Ramos (cell line): ENCODE data around the gene CDH15.

Source experiments
- in situ Hi-C: fragments of 300-500 bp; cut with MboI; formaldehyde crosslinking; loops from one replicate; pipeline ENCODE4 v1.14.3; 2022; ENCODE audit warnings: low sequenced_read_pairs; ENCODE audit not compliant: unreplicated experiment

CDH15 gene

DNA sequence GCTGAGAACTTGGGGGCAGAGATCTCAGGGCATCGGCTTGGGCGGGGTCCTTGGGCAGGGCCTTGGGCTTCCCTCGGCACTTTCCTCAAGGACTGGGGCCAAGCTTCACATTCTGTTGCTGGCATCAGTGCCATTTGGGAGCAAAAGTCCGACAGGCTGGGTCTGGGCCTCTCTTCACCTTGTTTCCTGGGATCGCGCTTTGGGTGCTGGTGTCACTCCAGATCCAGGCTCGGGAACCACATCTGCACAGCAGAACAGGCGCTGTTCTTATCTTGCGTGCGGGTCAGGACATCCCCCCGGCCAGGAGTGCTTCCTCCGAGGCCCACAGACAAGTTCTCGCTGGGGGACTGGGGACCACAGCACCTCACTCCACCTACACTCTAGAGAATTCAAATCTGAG, 31.1 kb upstream of the CDH15 start:
- in situ Hi-C loops = no loop called here

- in situ Hi-C loops = no loop called here
Measured at GRCh38 chr16:89140981-89141883, 30.3 kb upstream of the CDH15 start.

GRCh38 chr16:89141884-89142267, 29.7 kb upstream of the CDH15 start:
- in situ Hi-C loops = no loop called here

- in situ Hi-C loops = no loop called here
Measured at GRCh38 chr16:89142474-89143195, 28.9 kb upstream of the CDH15 start.

DNA sequence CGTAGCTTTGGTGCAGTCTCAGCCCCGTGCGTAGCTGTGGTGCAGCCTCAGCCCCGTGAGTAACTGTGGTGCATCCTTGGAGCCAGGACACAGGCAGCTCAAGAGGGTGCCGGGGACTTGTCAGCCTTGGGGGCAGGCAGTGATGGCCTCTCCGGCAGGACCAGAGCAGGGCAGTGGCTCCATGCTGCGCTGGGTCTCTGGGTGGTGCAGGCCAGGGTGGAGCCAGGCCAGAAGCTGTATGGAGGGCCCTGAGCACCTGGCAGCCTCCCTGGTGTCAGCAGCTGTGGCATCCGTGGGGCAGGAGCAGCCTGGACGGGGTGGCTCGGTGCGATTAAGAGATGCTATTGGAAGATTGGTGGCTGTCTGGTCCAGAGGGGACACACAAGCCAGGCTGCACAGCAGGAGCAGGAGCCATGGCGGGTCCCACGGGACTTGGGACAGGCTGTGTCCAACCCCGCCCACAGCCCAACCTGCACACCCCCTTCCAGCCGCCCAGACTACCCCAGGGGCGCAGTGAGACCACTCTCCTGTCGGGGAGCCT, 28.3 kb upstream of the CDH15 start:
- in situ Hi-C loops = no loop called here

DNA sequence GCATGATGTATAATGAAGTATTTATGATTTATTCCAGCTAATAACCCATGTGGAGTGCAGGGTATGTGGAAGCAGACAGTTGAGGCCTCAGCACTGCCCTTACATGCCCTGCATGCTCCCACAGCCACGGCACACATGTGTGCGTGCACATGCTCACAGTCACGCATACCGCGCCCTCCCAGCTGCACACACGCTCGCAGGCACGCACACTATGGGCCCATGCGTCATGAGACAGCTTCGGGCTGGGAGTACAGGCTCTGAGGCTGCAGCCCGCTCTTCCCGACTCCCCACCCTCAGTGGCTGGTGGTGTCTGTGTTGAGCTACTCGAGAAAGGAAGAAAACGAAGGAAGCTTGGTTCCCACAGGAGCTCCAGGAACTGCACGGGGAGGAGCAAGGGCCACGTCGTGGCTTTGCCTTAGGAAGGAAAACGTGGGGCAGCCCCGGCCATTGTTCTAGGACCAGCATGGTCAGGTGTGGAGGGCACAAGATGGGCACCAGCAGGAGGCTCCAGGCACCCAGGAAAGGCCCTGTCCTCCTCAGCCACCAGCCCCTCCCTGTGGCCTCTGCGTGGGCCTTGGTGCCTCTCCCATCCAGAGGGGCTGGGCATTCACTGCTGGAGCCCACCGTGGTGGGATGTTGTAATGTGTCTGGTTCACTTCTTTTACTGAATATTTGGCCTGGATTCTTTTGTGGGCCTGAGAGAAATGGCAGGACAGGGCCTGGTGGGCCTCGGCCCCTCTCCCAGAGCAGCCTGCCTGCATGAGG, 27.5 kb upstream of the CDH15 start:
- in situ Hi-C loops = no loop called here

DNA sequence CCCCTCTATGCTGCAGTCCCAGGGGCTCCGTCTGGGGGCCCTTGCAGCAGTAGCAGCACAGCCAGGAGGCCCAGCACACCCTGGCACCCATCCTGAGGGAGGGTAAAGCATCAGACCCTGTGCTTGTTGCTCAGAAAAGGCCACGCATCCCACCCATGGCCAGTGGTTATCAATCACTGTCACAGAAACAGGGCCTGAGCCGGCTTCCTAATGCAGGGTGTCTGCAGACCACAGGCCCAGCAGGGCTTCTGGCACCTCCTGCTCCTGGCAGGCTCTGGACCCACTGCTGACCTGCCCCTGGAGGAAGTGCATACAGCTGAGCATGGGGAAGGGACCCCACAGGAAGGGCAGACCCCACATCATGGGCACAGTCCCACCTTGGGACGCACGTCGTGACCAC, 26.9 kb upstream of the CDH15 start:
- in situ Hi-C loops = no loop called here

DNA sequence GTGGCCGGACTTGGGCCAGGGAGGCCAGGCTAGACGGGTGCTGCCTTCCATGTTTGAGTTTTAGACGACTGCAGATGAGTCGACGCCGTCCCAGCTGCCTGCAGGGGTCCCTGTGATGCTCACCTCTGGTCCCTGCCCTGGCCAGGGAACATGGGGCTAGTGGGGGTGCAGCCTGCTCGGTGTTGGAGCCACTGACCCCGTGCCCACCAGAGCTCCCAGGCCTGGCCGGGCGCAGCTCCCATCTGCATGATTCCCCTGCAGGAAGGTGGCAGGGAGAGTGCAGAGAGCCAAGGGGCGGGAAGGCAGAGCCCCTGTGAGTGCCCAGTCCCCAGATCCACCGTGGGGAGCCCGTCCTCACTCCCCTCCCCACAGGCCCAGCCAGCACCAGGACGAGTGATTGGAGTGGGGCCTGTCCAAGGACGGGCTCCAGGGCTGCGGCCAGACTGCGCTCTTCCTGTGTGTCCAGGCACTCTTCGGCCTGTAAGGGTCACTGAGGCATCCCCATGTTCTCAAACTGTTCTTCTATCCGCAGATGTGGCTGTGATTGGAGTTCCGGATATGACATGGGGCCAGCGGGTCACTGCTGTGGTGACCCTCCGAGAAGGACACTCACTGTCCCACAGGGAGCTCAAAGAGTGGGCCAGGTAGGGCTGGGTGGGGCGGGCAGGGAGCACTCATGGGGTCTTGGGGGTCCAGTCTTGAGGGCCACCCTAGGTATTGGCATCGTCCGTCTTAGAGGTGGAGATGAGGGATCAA, 26.0 kb upstream of the CDH15 start:
- in situ Hi-C loops = no loop called here

GRCh38 chr16:89146211-89147005, 25.1 kb upstream of the CDH15 start:
- in situ Hi-C loops = no loop called here

- in situ Hi-C loops = no loop called here
Measured at GRCh38 chr16:89147085-89147817, 24.3 kb upstream of the CDH15 start.

DNA sequence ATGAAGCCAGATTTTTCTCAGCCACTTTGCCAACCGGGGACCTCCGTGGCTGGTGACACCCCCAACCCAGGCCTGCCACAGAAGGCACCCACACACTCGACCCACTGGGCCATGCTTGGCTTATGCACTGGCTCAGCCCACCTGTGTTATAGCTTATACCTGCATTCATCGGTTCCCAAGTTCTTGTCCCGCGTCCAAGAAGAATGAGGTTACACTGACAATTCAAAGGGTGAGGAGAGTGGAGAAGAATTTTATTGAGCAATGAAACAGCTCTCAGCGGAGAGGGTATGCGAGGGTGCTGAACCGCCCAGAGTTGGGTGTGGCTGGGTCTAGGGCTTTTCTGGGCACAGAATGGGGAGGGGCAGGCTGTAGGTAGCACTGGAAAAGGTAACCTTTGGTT, 22.2 kb upstream of the CDH15 start:
- in situ Hi-C loops = no loop called here

GRCh38 chr16:89150090-89150835, 21.3 kb upstream of the CDH15 start:
- in situ Hi-C loops = no loop called here

- in situ Hi-C loops = no loop called here
Measured at GRCh38 chr16:89150981-89151380, 20.6 kb upstream of the CDH15 start.

DNA sequence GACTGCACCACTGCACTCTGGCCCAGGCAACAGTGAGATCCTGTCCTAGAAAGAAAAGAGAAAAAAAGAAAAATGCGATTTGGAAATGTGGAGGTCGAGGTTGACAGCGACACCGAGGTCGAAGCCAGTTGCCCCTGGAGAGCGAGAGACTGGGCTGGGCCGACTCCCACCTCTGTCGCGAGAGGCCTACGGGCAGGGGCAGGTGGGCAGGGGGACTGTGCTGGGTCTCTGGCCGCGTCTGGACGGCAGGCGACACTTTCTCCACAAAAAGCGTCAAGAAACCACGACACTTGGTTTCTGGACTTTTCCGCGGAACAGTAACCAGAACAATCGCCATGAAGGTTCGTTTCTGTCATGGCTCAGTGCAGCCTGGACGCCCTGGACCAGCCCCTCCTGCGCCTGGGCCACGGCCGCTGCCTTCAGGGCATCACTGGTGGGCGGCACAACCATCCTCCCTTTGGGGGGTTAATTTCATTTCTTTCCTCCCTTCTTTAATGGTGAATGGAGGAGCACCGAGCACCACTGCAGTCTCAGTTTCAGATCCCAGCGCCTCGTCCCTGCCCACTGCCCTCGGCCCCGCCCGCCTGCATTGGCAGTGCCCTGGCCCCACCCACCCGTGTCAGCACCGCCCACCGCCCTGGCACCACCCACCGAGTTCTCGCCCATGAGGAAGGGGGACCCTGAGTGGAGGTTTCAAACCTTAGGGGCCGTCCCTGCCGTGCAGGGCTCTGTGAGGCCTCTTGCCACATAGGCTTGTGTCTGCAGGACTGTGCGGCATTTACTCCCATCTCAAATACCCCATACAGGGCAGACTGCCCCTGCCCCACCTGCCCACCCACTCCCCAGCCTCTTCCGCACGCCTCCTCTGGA, 18.5 kb upstream of the CDH15 start:
- in situ Hi-C loops = no loop called here

GRCh38 chr16:89153848-89154271, 17.7 kb upstream of the CDH15 start:
- in situ Hi-C loops = no loop called here

GRCh38 chr16:89154390-89155183, 17.0 kb upstream of the CDH15 start:
- in situ Hi-C loops = no loop called here
